GM12878 (cell line): Measurements from ENCODE around the gene MAP4K4. TPM values are rescaled to one million over a fixed set of nuclear protein-coding genes. Genes with fewer than 3 reads are reported as not detected.

Source experiments
- ATAC-seq: fragments of 200-7000 bp; cut with Tn5 transposase; 3 replicates; pipeline ENCODE4 v1.9.1; 2020; ENCODE audit warnings: mild to moderate bottlenecking, moderate library complexity
- BruUV-seq: library from RNA; stranded (reverse); fragments of 400-500 nt; replicated peaks from 2 replicates; lab custom pipeline; 2021; lab: Mats Ljungman, UMichigan
- CTCF ChIA-PET: fragments of 300-600 bp; sonication (Branson Sonifier 250); formaldehyde crosslinking; extraction: SDS; loops from one replicate; lab custom pipeline; 2021; ENCODE audit warnings: inconsistent platforms; lab: Yijun Ruan, JAX
- POLR2A ChIA-PET: fragments of 350-600 bp; formaldehyde crosslinking; extraction: SDS; loops from one replicate; lab custom pipeline; 2021; ENCODE audit warnings: inconsistent platforms; lab: Charles Lee
- RAD21 ChIA-PET: fragments of 300-600 bp; sonication (Branson Sonifier 250); formaldehyde crosslinking; loops from one replicate; lab custom pipeline; 2023; ENCODE audit warnings: antibody characterized with exemption; ENCODE audit not compliant: unreplicated experiment; lab: Charles Lee
- SMC1A ChIA-PET: fragments of 300-600 bp; sonication (Branson Sonifier 250); formaldehyde crosslinking; loops from one replicate; lab custom pipeline; 2023; ENCODE audit not compliant: unreplicated experiment, uncharacterized antibody; lab: Charles Lee
- DNase-seq: peaks from one replicate; pipeline ENCODE4 v3.0.0-alpha.2; 2011; ENCODE audit warnings: low read depth, low spot score
- FAIRE-seq: peaks from 3 replicates; lab custom pipeline; 2011; peaks lifted over from hg19 to GRCh38; lab: Jason Lieb, UNC
- H2AFZ ChIP-seq: 2 replicates; pipeline ENCODE4 v1.6.0; 2011; ENCODE audit warnings: low read depth, low read length, control low read depth; ENCODE audit not compliant: control insufficient read depth
- H3K27ac ChIP-seq: 2 replicates; pipeline ENCODE4 v1.5.1; 2011; ENCODE audit warnings: control low read depth; ENCODE audit not compliant: control insufficient read depth, insufficient read depth
- H3K27me3 ChIP-seq, 2 experiments: replicated peaks in 1 of 2; 2 replicates each; pipeline versions ENCODE4 v1.6.0 to v1.6.1; 2011; ENCODE audit warnings: low read length in 1 of 2; ENCODE audit not compliant: control insufficient read depth in 2 of 2, insufficient read depth in 2 of 2
- H3K36me3 ChIP-seq, 2 experiments: 2 replicates each; pipeline ENCODE4 v1.5.1; 2011; ENCODE audit warnings: low read length in 1 of 2; ENCODE audit not compliant: control insufficient read depth in 2 of 2, insufficient read depth in 2 of 2
- H3K4me1 ChIP-seq: 2 replicates; pipeline ENCODE4 v1.6.1; 2011; ENCODE audit warnings: mild to moderate bottlenecking, low read length, moderate library complexity, mixed read lengths; ENCODE audit not compliant: control insufficient read depth, insufficient read depth
- H3K4me2 ChIP-seq: 2 replicates; pipeline ENCODE4 v1.6.0; 2011; ENCODE audit warnings: control low read depth; ENCODE audit not compliant: control insufficient read depth, insufficient read depth
- H3K4me3 ChIP-seq: fragments of 200-600 bp; sonication (generic); 2 replicates; pipeline ENCODE4 v1.5.1; 2016
- H3K79me2 ChIP-seq: 2 replicates; pipeline ENCODE4 v1.6.0; 2011; ENCODE audit warnings: low read length; ENCODE audit not compliant: control insufficient read depth, insufficient read depth
- H3K9ac ChIP-seq: 2 replicates; pipeline ENCODE4 v1.8.0; 2011; ENCODE audit warnings: low read length, control low read depth, mixed read lengths; ENCODE audit not compliant: control insufficient read depth, insufficient read depth
- H3K9me3 ChIP-seq: replicated peaks from 3 replicates; pipeline ENCODE4 v1.5.1; 2011; ENCODE audit warnings: mild to moderate bottlenecking, low read length; ENCODE audit not compliant: control insufficient read depth, insufficient read depth
- H4K20me1 ChIP-seq: 2 replicates; pipeline ENCODE4 v1.6.0; 2011; ENCODE audit not compliant: control insufficient read depth, insufficient read depth
- MLLT1 ChIP-seq: fragments of 450-650 bp; IDR thresholded peaks from 2 replicates; pipeline ENCODE4 v1.6.1; 2016; ENCODE audit warnings: mild to moderate bottlenecking
- MXI1 ChIP-seq: fragments of 150-350 bp; IDR thresholded peaks from 2 replicates; pipeline ENCODE4 v1.6.1; 2011; ENCODE audit warnings: low read depth, mild to moderate bottlenecking, inconsistent platforms, low read length, improper control_type of control experiment
- PAX5 ChIP-seq: IDR thresholded peaks from 2 replicates; pipeline ENCODE4 v1.6.1; 2011; ENCODE audit warnings: low read depth, low read length, borderline replicate concordance
- SMARCA5 ChIP-seq: fragments of 450-650 bp; IDR thresholded peaks from 2 replicates; pipeline ENCODE4 v1.6.1; 2017; ENCODE audit warnings: mild to moderate bottlenecking
- ZSCAN29 ChIP-seq: fragments of 450-650 bp; IDR thresholded peaks from 2 replicates; pipeline ENCODE4 v1.6.1; 2017; ENCODE audit warnings: mild to moderate bottlenecking, moderate library complexity
- WGBS: methylation state at CpG from one replicate; pipeline ENCODE4 v1.1.6; 2016; ENCODE audit warnings: low lambda C conversion rate; ENCODE audit not compliant: insufficient replicate concordance, insufficient coverage; ENCODE audit errors: missing lambda C conversion rate; 5-methylcytosine and 5-hydroxymethylcytosine counted together
- in situ Hi-C: fragments of 300-500 bp; cut with MboI; formaldehyde crosslinking; loops from 9 replicates; pipeline ENCODE4 v1.14.3; 2018; ENCODE audit warnings: mixed read lengths
- intact Hi-C: fragments of 100-400 bp; cut with micrococcal nuclease; formaldehyde crosslinking; loops from one replicate; pipeline ENCODE4 v1.14.2; 2022; ENCODE audit not compliant: unreplicated experiment
- polyA plus RNA-seq, 11 experiments: library from polyadenylated mRNA; depleted of rRNA in 4 of 11; unstranded in 6 of 11; stranded (reverse) in 5 of 11; fragments of >200 nt; fragmentation: Nextera tagmentation in 4 of 11; fragmentation: Illumina TruSeq in 1 of 11; extraction: Ambion mirVana in 4 of 11; extraction: Trizol in 1 of 11; gene quantifications; 1 replicate in 1 of 11; 2 replicates in 10 of 11; pipeline versions ENCODE4 v1.2.1 to v1.2.3, GENCODE V29; 2011 to 2016; ENCODE audit warnings: inconsistent platforms in 2 of 11, missing spikeins in 2 of 11, low read depth in 1 of 11
- total RNA-seq, 4 experiments: library from RNA; depleted of rRNA in 3 of 4; stranded (reverse); fragments of >200 nt in 3 of 4; fragmentation: Illumina TruSeq in 1 of 4; extraction: Trizol in 1 of 4; gene quantifications; 2 replicates each; pipeline versions ENCODE4 v1.2.1 to v1.2.3, GENCODE V29; 2013 to 2021
- TF ChIP-seq, protein P1 (sequence below): fragments of 450-650 bp; formaldehyde crosslinking; IDR thresholded peaks from 2 replicates; pipeline ENCODE4 v1.4.0; 2022; ENCODE audit warnings: mild to moderate bottlenecking, moderate library complexity

The MAP4K4 gene
- total and polyA plus RNA-seq, 10 of the 15 experiments (the other 5 are each of a cell fraction or from before 2014, with no cell fraction given), result 1.9 to 50.4 (median 9.7) TPM

GRCh38 chr2:101859604-101860003 lies 162.1 kb downstream of the MAP4K4 start:
- H3K36me3 ChIP-seq, result no peaks in the 10 kb centered on the region
- SMC1A ChIA-PET, result interaction anchor here (1.0 to 1.7 kb wide), 4 partner anchors 9 to 161 kb away, joined by 3 to 4 read pairs (median 3); no protein-coding TSS in a partner anchor
- H3K4me1 ChIP-seq, result no peaks in the 10 kb centered on the region
- FAIRE-seq (no peak), DNase-seq (no peak), ATAC-seq (no peak)
- TF ChIP-seq MXI1, result no peak
- TF ChIP-seq, protein P1, sequence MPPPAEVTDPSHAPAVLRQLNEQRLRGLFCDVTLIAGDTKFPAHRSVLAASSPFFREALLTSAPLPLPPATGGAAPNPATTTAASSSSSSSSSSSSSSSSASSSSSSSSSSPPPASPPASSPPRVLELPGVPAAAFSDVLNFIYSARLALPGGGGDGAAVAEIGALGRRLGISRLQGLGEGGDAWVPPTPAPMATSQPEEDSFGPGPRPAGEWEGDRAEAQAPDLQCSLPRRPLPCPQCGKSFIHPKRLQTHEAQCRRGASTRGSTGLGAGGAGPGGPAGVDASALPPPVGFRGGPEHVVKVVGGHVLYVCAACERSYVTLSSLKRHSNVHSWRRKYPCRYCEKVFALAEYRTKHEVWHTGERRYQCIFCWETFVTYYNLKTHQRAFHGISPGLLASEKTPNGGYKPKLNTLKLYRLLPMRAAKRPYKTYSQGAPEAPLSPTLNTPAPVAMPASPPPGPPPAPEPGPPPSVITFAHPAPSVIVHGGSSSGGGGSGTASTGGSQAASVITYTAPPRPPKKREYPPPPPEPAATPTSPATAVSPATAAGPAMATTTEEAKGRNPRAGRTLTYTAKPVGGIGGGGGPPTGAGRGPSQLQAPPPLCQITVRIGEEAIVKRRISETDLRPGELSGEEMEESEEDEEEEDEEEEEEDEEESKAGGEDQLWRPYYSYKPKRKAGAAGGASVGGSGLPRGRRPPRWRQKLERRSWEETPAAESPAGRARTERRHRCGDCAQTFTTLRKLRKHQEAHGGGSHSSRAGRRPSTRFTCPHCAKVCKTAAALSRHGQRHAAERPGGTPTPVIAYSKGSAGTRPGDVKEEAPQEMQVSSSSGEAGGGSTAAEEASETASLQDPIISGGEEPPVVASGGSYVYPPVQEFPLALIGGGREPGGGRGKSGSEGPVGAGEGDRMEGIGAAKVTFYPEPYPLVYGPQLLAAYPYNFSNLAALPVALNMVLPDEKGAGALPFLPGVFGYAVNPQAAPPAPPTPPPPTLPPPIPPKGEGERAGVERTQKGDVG (CRISPR knock-in tag), result no peak
- RAD21 ChIA-PET, result interaction anchor here (1.1 kb wide), 1 partner anchor 381 kb away, joined by 4 read pairs; no protein-coding TSS in a partner anchor
- H4K20me1 ChIP-seq, result no peaks in the 10 kb centered on the region
- intact Hi-C loops, result no loop called here
- POLR2A ChIA-PET, result no interaction called here
- H3K4me2 ChIP-seq, result no peak overlapping the region
- CTCF ChIA-PET, result interaction anchor here (0.8 to 1.6 kb wide), 5 partner anchors 15 to 512 kb away, joined by 3 to 5 read pairs (median 4); no protein-coding TSS in a partner anchor
- no peak overlapping the region for H2AFZ ChIP-seq
- no peaks in the 10 kb centered on the region for H3K27me3 ChIP-seq
- H3K9ac ChIP-seq, result no peak overlapping the region
- H3K27ac ChIP-seq, result no peak overlapping the region
- no peaks in the 10 kb centered on the region for H3K79me2 ChIP-seq
- H3K9me3 ChIP-seq, result no peaks in the 10 kb centered on the region
- 75% methylated on average over 16 of the region's 16 CpGs for WGBS
- no peak overlapping the region for H3K4me3 ChIP-seq
- in situ Hi-C loops, result no loop called here
- BruUV-seq, result no TSS peak

DNA sequence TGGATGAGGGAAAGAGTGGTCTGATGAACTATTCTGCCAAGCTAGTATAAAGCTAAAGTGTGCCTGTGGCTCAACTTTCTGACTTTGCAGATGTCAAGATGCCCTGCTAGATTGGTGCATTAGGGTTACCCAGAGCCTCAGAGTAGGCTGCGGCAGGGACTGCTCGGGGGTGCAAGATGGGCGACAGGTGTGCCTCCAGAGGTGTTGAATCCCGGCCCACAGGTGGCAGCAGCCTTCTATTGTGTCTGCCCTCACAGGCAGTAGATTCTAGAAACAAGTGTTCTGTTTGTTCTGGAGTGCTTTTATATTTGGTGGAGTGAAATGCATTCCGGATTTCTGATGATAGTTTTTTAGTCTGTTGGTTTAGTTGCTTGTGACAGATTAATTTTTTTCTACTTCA lies 162.7 kb downstream of the MAP4K4 start:
- ChIA-PET SMC1A (interaction anchor here (0.8 to 1.7 kb wide), 5 partner anchors 9 to 160 kb away, joined by 3 to 4 read pairs (median 3); no protein-coding TSS in a partner anchor), POLR2A (no interaction called here), RAD21 (no interaction called here), CTCF (interaction anchor here (0.8 to 1.6 kb wide), 3 partner anchors 24 to 512 kb away, joined by 4 to 5 read pairs (median 4); no protein-coding TSS in a partner anchor)
- Histone ChIP-seq H3K27me3 (no peaks in the 10 kb centered on the region), H3K4me3 (no peak overlapping the region), H3K4me1 (no peaks in the 10 kb centered on the region), H2AFZ (no peak overlapping the region), H3K36me3 (no peaks in the 10 kb centered on the region), H3K79me2 (no peaks in the 10 kb centered on the region), H4K20me1 (no peaks in the 10 kb centered on the region), H3K4me2 (no peak overlapping the region), H3K27ac (no peak overlapping the region), H3K9me3 (no peaks in the 10 kb centered on the region), H3K9ac (no peak overlapping the region)
- no peak for DNase-seq
- ATAC-seq, result no peak
- WGBS, result 53% methylated on average over 5 of the region's 5 CpGs
- TF ChIP-seq MLLT1, result no peak
- TF ChIP-seq MXI1, result no peak
- no peak for TF ChIP-seq ZSCAN29
- TF ChIP-seq SMARCA5, result no peak
- TF ChIP-seq PAX5, result no peak
- FAIRE-seq, result no peak
- no TSS peak for BruUV-seq
- in situ Hi-C loops, result no loop called here
- intact Hi-C loops, result no loop called here
